Mucosa of descending colon (tissue), 3 donors: ENCODE measurements around the gene CDK5R1. TPM values are rescaled to one million over a fixed set of nuclear protein-coding genes. Genes with fewer than 3 reads are reported as not detected.
A peak's percentile ranks its signal among the peaks of the same experiment; 100 is the strongest.

Experiments used
- ATAC-seq: fragments of 200-7000 bp; cut with Tn5 transposase; one replicate; pipeline ENCODE4 v1.9.1; 2020; ENCODE audit warnings: mild to moderate bottlenecking, moderate library complexity
- DNase-seq, 3 donors: peaks; one replicate each; pipeline ENCODE4 v3.0.0-alpha.2; 2020
- H3K36me3 ChIP-seq: fragments of 200-600 bp; one replicate; pipeline ENCODE4 v1.8.0; 2021; ENCODE audit warnings: low read depth, mild to moderate bottlenecking
- H3K4me1 ChIP-seq: fragments of 200-600 bp; one replicate; pipeline ENCODE4 v1.8.0; 2021; ENCODE audit warnings: low read depth, mild to moderate bottlenecking
- H3K4me3 ChIP-seq: fragments of 200-600 bp; one replicate; pipeline ENCODE4 v1.8.0; 2021; ENCODE audit warnings: mild to moderate bottlenecking
- H3K9me3 ChIP-seq: fragments of 200-600 bp; one replicate; pipeline ENCODE4 v1.8.0; 2021; ENCODE audit warnings: mild to moderate bottlenecking
- intact Hi-C, 2 donors: fragments of 100-400 bp; cut with DNase I in 1 of 2; cut with micrococcal nuclease in 1 of 2; formaldehyde crosslinking; loops; one replicate each; pipeline versions ENCODE4 v1.11.0 to v1.11.1; 2022; cut with DNase I, micrococcal nuclease
- long read RNA-seq, 2 donors: library from polyadenylated mRNA; unstranded; transcript quantifications; one replicate each; pipeline ENCODE4 v2.0.0, GENCODE V29; 2019 to 2021
- total RNA-seq, 3 donors: library from RNA; stranded (reverse); fragmentation: NEBNext Ultra II Directional in 2 of 3; extraction: Animal tissue kit (Norgen Biotek cat#: 25700) in 2 of 3; gene quantifications; one replicate each; pipeline versions ENCODE4 v1.2.1 to v1.2.4, GENCODE V29; 2021 to 2023
- TF ChIP-seq, protein P1 (sequence below): fragments of 200-600 bp; IDR thresholded peaks from one replicate; pipeline ENCODE4 v1.8.0; 2022; ENCODE audit warnings: antibody characterized with exemption, mild to moderate bottlenecking
- donor health status: DM: no; HTN: no; CAD: no; lungs with moderate emphysema.
- donor health status: DM: no; HTN: no; CAD: no.
- donor health status: DM: no; HTN: yes; CAD: no.

Gene CDK5R1
- 1 to 10 TPM in 2 of 3 donors, under 1 TPM in 1; 0.72 to 2.1 (median 1.3) TPM for total RNA-seq
- long read RNA-seq, donor 1, full-length matches to known transcripts: 1 of 1 reads
- long read RNA-seq, donor 1, partial matches to known transcripts: 0 of 1 reads
- long read RNA-seq, donor 1, other reads (novel, unspliced or antisense): 0 of 1 reads
- long read RNA-seq, donor 2: 0 reads

DNA sequence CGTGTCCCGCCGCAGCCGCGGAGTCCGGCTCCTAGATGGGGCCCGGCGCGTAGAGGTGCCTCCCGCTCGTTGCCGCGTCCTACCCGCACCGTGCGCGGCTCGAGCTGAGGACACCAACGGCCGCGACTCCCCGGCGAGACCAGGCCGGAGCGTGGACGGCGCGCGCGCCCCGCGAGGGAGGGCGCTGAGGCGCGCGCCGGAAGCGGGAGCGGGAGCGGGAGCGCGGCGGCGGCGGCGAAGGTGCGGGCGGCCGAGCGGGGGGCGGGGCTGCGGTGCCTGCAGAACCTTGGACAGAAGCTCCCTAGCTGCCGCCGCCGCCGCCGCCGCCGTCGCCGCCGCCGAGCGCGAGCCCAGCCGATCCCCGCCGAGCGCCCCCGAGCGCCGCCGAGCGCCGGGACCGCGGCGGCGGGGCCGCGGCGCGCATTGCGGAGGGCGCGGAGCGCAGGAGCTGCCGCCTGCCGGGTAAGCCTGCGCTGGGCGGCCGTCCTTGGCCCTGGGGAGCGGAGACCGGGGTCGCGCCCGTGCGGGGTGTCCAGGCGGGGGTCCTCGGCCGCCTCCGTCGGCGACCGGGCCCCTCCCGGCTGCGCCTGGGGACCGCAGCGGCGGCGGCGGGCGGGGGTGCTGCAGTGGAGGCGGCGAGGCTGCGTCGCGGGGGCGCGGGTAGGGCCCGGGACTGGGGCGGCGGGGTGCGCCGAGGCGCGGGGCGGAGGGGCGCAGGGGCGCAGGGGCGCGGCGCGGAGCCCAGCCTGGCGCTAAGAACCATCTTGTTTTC is at the start of gene CDK5R1:
CDK5R1 (plus strand) TSS at position 293 of the 772 bp plus-strand sequence. CDS start 628 bp downstream, outside the sequence.
- peak; percentile 69 to 85 (median 84) for DNase-seq
- Histone ChIP-seq H3K36me3 (no peaks in the 10 kb centered on the region), H3K4me1 (peaks cover 12% of the 10 kb centered on the region)

DNA sequence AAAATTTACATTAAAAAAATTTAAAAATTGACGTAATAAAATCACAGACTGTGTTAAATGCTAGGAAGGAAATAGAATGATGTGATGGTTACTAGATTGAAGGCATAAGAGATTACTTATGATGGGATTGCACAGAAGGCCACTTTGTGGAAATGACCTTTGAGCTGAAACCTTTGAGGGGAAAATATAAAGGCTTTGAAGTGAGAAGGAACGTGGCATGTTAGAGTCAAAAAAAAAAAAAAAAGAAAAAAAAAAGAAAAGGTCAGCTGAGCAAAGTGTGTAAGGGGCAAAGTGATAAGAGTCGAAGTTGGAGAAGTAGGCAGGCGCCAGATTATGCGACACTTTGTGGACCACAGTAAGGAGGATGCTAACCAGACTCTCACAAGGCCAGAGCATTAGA is 46.1 kb upstream of the CDK5R1 start:
- DNase-seq: no peak
- Histone ChIP-seq H3K36me3 (no peaks in the 10 kb centered on the region), H3K4me3 (no peak overlapping the region), H3K9me3 (no peaks in the 10 kb centered on the region), H3K4me1 (peaks cover 3% of the 10 kb centered on the region)
- intact Hi-C loops: no loop called here
- ATAC-seq: no peak
- TF ChIP-seq, protein P1, sequence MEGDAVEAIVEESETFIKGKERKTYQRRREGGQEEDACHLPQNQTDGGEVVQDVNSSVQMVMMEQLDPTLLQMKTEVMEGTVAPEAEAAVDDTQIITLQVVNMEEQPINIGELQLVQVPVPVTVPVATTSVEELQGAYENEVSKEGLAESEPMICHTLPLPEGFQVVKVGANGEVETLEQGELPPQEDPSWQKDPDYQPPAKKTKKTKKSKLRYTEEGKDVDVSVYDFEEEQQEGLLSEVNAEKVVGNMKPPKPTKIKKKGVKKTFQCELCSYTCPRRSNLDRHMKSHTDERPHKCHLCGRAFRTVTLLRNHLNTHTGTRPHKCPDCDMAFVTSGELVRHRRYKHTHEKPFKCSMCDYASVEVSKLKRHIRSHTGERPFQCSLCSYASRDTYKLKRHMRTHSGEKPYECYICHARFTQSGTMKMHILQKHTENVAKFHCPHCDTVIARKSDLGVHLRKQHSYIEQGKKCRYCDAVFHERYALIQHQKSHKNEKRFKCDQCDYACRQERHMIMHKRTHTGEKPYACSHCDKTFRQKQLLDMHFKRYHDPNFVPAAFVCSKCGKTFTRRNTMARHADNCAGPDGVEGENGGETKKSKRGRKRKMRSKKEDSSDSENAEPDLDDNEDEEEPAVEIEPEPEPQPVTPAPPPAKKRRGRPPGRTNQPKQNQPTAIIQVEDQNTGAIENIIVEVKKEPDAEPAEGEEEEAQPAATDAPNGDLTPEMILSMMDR: no peak

More for the DNA sequence above, at the start of gene CDK5R1:
- Histone ChIP-seq H3K9me3 (no peaks in the 10 kb centered on the region), H3K4me3 (peak within 1 kb of the TSS; percentile 34)
- ATAC-seq: peak; percentile 72
- TF ChIP-seq, protein P1: no peak
- intact Hi-C loops: no loop called here

DNA sequence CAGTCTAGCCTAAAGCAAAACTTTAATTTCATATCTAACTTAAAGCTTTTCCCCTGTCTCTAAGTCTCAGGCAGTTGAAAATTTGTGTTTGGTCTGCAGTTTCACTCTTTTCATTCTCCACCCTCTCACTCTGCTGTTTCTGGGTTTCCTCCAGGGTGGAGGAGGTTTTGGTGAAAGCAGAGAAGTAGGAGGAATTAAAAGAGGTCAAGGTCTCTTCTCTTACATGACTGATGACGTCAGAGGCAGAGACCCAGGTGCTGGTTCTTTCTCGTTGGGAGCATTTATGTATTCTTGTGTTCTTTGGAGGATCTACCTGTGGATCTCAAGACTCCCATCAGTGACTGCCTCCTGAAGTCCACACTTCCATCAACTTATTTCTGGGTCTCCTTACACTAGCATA is 44.9 kb upstream of the CDK5R1 start:
- Histone ChIP-seq H3K4me1 (peaks cover 13% of the 10 kb centered on the region), H3K4me3 (no peak overlapping the region), H3K36me3 (no peaks in the 10 kb centered on the region), H3K9me3 (no peaks in the 10 kb centered on the region)
- intact Hi-C loops: no loop called here
- DNase-seq: no peak
- TF ChIP-seq, protein P1: no peak
- ATAC-seq: no peak

DNA sequence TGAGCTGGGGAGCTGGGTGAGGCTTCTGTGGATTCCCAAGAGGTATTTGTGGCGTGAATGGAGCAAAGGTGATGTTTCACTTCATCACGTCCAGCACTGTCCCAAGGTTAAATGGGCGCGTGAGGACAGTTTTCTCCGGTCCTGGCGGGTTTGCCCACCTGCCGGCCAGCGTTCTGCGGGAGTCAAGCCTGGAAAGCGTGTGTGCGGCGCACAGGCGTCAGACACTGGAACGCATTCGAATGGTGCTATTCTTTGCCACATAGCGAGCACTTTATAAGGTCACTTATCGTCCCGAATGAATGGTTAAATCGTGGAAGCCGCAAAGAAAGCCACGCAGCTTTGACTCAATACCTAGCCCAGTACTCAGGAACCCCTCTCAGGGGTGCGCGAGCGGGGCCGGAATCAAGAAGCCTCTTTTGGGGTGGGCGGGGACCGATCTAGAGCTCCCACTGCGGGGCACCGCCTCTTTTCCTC is 42.9 kb upstream of the CDK5R1 start:
- ATAC-seq (peak; percentile 14), DNase-seq (no peak)
- TF ChIP-seq, protein P1: no peak
- H3K9me3 ChIP-seq: no peaks in the 10 kb centered on the region
- H3K4me1 ChIP-seq: peaks cover 17% of the 10 kb centered on the region
- intact Hi-C loops: no loop called here
- H3K36me3 ChIP-seq: no peaks in the 10 kb centered on the region
- H3K4me3 ChIP-seq: peak overlapping the region; percentile 98

DNA sequence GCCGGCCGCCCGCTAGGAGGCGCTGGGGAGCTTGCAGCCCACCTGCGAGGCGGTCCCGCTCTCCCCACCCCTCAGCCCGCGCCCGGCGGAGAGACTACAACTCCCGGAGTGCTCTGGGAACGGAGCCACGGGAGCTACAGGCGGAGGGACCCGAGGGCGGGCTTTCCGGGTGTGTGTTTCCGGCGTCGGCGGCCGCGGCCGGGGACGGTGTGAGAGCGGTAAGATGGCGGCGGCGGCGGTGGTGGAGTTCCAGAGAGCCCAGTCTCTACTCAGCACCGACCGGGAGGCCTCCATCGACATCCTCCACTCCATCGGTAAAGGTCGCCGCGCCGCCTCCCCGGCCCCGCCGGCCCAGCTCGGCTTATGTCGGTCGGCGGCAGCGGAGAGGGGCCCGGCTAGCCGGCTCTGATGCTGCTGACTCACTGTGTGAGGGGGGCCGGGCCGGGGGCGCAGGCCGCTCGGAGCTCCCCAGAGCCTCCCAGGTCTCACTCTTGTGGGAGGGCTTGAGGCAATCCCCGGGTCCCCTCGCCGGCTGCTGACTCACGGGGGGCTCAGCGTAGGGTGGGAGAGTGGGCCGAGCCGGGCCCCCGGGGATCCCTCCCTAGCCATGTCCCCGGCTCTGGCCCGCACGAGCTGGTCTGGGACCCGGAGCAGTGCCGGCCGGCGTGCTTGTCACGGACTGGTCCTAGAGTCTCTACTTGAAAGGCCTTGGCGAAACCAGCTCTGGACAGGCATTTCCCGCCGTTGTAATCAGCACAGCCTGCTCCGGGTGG is 42.3 kb upstream of the CDK5R1 start, which contains the start of gene PSMD11:
PSMD11 (plus strand) TSS at position 210 of the 773 bp plus-strand sequence; CDS start at position 224, 14 bp downstream.
- ATAC-seq (peak; percentile 97), DNase-seq (peak; percentile 98)
- H3K9me3 ChIP-seq: no peaks in the 10 kb centered on the region
- peak within 1 kb of the TSS; percentile 98 for H3K4me3 ChIP-seq
- TF ChIP-seq, protein P1: peak; percentile 91
- no peaks in the 10 kb centered on the region for H3K36me3 ChIP-seq
- intact Hi-C loops: no loop called here
- peaks cover 17% of the 10 kb centered on the region for H3K4me1 ChIP-seq
